Measurements from ENCODE around the gene NCOA1. TPM values are rescaled to one million over a fixed set of nuclear protein-coding genes. Genes with fewer than 3 reads are reported as not detected.
"Not testable (repeated sequence)": the region's sequence is repeated elsewhere in the genome, so short reads cannot be mapped to it uniquely, and the experiment has no call there.

NCOA1 gene
- total RNA-seq, 2 donors from 2014 or later, result 17.1 to 29.1 TPM

DNA sequence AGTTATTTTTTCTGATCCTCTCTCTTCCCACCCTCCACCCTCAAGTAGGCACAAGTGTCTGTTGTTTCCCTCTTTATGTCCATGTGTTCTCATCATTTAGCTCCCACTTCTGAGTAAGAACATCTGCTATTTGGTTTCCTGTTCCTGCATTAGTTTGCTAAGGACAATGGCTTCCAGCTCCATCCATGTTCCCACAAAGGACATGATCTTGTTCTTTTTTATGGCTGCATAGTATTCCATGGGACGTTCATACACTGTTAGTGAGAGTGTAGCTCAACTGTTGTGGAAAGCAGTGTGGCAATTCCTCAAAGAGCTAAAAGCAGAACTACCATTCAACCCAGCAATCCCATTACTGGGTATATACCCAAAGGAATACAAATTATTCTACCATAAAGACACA, 22.6 kb upstream of the NCOA1 start:
- ATAC-seq; H3K36me3 Mint-ChIP-seq; H3K9me3 Mint-ChIP-seq; DNase-seq (ENCODE audit: low spot score in 2 of 2); H3K27ac Mint-ChIP-seq: not testable (repeated sequence)

DNA sequence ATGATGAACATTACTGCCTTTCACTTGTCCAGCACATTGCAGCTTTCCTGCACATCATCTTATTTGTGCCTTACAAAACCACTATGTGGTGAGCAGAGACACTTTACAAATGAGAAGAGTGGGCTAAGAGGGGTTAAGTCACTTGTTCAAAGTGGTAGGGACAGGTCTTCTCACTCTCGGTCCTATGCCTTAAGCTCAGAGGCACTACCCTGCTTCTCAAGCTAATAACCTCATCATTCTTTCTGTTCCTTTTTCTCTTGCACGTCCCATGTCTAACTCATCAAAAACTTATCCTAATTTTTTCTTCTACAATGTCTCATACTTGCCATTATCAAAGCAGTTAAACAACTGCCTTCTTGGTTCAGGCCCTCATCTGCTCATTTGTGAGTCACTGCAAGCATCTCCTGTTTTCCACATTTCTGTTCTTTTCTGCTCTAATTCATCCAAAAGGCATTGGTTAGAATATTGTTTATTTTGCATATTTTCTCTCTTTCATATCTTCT, 21.9 kb upstream of the NCOA1 start:
- Mint-ChIP-seq H3K36me3 (no peaks in the 10 kb centered on the region), H3K9me3 (no peaks in the 10 kb centered on the region), H3K27ac (no peak overlapping the region)
- DNase-seq (ENCODE audit: low spot score in 2 of 2) (no peak), ATAC-seq (no peak)

- DNase-seq (ENCODE audit: low spot score in 2 of 2) (no peak), ATAC-seq (peak in 1 of 2 donors; percentile 37)
- Mint-ChIP-seq H3K9me3 (no peaks in the 10 kb centered on the region), H3K27ac (no peak overlapping the region), H3K36me3 (no peaks in the 10 kb centered on the region)
Observed at GRCh38 chr2:24471662-24472061, 19.4 kb upstream of the NCOA1 start.

DNA sequence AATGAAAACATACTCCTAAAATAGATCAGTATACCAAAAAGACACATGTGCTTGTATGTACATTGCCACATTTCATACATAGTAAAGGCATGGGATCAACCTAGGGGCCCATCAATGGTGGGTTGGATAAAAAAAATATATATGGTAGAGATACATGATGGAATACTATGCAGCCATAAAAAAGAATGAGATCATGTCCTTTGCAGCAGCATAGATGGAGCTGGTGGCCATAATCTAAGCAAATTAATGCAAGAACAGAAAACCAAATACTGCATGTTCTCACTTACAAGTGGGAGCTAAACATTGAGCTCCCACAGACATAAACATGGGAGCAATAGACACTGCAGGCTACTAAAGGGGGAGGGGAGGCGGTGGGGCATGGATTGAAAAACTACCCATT, 18.6 kb upstream of the NCOA1 start:
- Mint-ChIP-seq H3K9me3 (no peaks in the 10 kb centered on the region), H3K27ac (no peak overlapping the region), H3K36me3 (no peaks in the 10 kb centered on the region)
- DNase-seq (ENCODE audit: low spot score in 2 of 2), result no peak
- ATAC-seq, result no peak

DNA sequence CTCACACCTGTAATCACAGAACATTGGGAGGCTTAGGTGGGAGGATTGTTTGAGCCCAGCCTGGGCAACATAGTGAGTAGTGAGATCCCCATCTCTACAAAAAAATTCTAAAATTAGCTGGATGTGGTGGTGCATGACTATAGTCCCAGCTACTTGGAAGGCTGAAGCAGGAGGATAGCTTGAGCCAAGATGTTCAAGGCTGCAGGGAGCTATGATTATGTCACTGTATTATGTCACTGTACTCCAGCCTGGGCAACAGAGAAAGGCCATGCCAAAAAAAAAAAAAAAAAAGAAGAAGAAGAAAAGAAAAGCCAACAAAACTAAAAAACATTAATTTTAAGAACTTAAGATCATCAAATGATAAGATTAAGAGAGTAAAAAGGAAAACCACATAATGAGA, 17.4 kb upstream of the NCOA1 start:
- Mint-ChIP-seq H3K9me3 (no peaks in the 10 kb centered on the region), H3K27ac (no peak overlapping the region), H3K36me3 (no peaks in the 10 kb centered on the region)
- DNase-seq (ENCODE audit: low spot score in 2 of 2), result no peak
- no peak for ATAC-seq

DNA sequence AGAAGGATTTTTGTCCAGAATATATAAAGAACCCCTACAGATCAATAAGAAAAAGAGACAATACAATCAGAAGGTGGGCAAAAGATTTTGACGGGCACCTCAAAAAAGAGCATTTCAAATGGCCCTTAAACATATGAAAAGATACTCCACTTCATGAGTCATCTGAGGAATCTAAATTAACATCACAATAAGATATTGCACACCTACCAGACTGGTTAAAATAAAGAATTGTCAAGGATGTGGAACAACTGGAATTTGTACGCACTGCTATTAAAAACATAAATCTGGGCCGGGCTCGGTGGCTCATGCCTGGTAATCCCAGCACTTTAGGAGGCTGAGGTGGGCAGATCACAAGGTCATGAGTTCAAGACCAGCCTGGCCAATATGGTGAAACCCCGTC, 17.0 kb upstream of the NCOA1 start:
- H3K27ac Mint-ChIP-seq, result no peak overlapping the region
- ATAC-seq (no peak), DNase-seq (ENCODE audit: low spot score in 2 of 2) (no peak)
- no peaks in the 10 kb centered on the region for H3K9me3 Mint-ChIP-seq
- no peaks in the 10 kb centered on the region for H3K36me3 Mint-ChIP-seq

DNA sequence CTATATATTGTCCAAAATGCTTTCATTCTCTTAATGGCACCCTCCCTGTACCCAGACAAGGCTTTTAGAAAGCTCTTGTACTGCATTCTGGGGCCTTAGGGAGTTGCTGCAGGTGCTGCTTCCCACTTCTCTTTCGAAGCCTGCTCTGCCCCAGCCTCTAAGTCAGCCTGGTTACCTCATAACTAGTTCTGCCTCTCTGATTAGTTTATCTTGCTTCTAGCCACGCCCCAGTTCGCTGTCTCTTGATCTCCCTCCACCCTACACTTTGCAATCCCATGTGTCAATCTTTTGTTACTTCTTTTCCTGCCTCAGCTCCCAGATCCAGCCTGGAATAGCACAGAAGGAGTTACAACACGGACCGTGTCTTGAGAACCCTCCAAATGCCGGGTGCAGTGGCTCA, 13.8 kb upstream of the NCOA1 start:
- H3K36me3 Mint-ChIP-seq, result no peaks in the 10 kb centered on the region
- H3K9me3 Mint-ChIP-seq, result peaks cover 0 to 3% of the 10 kb centered on the region in 2 donors
- H3K27ac Mint-ChIP-seq, result no peak overlapping the region
- DNase-seq (ENCODE audit: low spot score in 2 of 2), result no peak
- ATAC-seq, result no peak

GRCh38 chr2:24478243-24478642, 12.8 kb upstream of the NCOA1 start:
- Mint-ChIP-seq H3K27ac (no peak overlapping the region), H3K9me3 (peaks cover 0 to 3% of the 10 kb centered on the region in 2 donors), H3K36me3 (no peaks in the 10 kb centered on the region)
- DNase-seq (ENCODE audit: low spot score in 2 of 2) (no peak), ATAC-seq (no peak)

GRCh38 chr2:24480245-24480644, 10.8 kb upstream of the NCOA1 start:
- Mint-ChIP-seq H3K27ac (no peak overlapping the region), H3K36me3 (peaks cover 0 to 9% of the 10 kb centered on the region in 2 donors), H3K9me3 (peaks cover 0 to 9% of the 10 kb centered on the region in 2 donors)
- DNase-seq (ENCODE audit: low spot score in 2 of 2) (no peak), ATAC-seq (no peak)

GRCh38 chr2:24482251-24482971, 8.6 kb upstream of the NCOA1 start:
- Mint-ChIP-seq H3K9me3 (peaks cover 0 to 9% of the 10 kb centered on the region in 2 donors), H3K27ac (no peak overlapping the region), H3K36me3 (peaks cover 0 to 9% of the 10 kb centered on the region in 2 donors)
- DNase-seq (ENCODE audit: low spot score in 2 of 2) (no peak), ATAC-seq (no peak)

- DNase-seq (ENCODE audit: low spot score in 2 of 2), result no peak
- Mint-ChIP-seq H3K27ac (no peak overlapping the region), H3K36me3 (peaks cover 0 to 9% of the 10 kb centered on the region in 2 donors), H3K9me3 (peaks cover 0 to 9% of the 10 kb centered on the region in 2 donors)
- no peak for ATAC-seq
Observed at GRCh38 chr2:24482972-24483300, 8.1 kb upstream of the NCOA1 start.

- H3K27ac Mint-ChIP-seq; ATAC-seq; H3K9me3 Mint-ChIP-seq; DNase-seq (ENCODE audit: low spot score in 2 of 2); H3K36me3 Mint-ChIP-seq: not testable (repeated sequence)
Observed at GRCh38 chr2:24484677-24485076, 6.4 kb upstream of the NCOA1 start.

DNA sequence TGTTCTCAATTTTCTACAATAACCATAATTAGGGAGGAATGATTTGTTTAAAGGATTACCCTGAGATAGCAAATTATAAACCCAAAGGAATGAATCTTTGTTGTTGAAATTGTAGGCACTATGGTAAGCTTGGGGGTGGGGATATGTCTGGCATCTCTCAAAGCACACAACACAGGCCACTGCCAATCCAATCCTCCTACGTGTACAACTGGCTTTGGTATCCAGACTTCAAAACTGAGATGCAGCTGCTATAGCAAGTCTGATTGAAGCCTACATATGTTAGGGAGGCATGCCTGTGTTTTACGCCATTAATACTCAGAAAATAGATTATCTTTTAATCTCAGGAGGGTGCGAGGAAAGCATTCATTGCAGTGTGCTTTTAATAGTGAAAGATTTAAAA, 5.9 kb upstream of the NCOA1 start:
- H3K9me3 Mint-ChIP-seq, result peaks cover 0 to 7% of the 10 kb centered on the region in 2 donors
- DNase-seq (ENCODE audit: low spot score in 2 of 2) (no peak), ATAC-seq (no peak)
- H3K36me3 Mint-ChIP-seq, result peaks cover 6 to 9% of the 10 kb centered on the region in 2 donors
- H3K27ac Mint-ChIP-seq, result no peak overlapping the region

GRCh38 chr2:24486636-24487205, 4.3 kb upstream of the NCOA1 start:
- no peak overlapping the region for H3K27ac Mint-ChIP-seq
- H3K9me3 Mint-ChIP-seq, result peaks cover 0 to 6% of the 10 kb centered on the region in 2 donors
- DNase-seq (ENCODE audit: low spot score in 2 of 2), result no peak
- no peak for ATAC-seq
- peaks cover 9 to 12% of the 10 kb centered on the region in 2 donors for H3K36me3 Mint-ChIP-seq

DNA sequence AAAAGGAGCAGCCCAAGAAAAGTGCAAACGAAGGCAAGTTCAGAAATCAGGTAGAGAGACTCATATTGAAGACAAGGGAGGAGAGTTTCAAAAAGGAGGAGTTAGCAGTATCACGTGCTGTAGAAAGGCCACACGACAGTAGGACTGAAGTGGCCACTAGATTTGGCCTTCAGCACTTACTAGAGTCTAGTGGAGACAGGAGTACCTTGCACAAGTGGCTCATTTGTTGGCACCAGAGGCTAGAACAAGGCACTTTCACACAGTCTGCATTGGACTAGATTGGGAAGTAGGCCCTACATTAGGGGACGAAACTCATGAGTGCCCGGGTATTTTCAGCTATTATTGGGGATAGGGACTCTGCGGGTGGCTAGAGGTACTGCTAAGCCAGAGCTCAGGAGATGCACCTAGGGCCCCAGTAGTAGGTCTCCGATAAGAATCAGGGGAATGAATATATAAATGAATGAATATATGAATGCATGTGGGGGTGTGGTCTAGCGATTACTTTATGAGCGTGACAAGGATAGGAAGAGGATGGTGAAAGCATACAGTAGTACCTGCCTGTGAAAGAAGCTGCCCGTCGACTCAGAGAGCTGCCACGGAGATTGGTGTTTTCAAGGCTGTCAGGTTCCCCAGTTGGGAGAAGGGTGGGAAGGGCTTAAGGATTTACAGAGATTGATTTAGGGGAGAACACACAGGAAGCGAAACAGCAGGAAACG, 1.4 kb upstream of the NCOA1 start:
- DNase-seq (ENCODE audit: low spot score in 2 of 2) (no peak), ATAC-seq (no peak)
- peaks cover 6 to 12% of the 10 kb centered on the region in 2 donors for H3K36me3 Mint-ChIP-seq
- H3K9me3 Mint-ChIP-seq, result peaks cover 0 to 5% of the 10 kb centered on the region in 2 donors
- H3K27ac Mint-ChIP-seq, result peak overlapping the region; percentile 90 to 96

- H3K36me3 Mint-ChIP-seq, result peaks cover under 1 to 12% of the 10 kb centered on the region in 2 donors
- peak overlapping the region; percentile 90 to 96 for H3K27ac Mint-ChIP-seq
- no peaks in the 10 kb centered on the region for H3K9me3 Mint-ChIP-seq
- ATAC-seq (no peak), DNase-seq (ENCODE audit: low spot score in 2 of 2) (peak in 1 of 2 donors; percentile 16)
Observed at GRCh38 chr2:24490181-24490689, 819 bp upstream of the NCOA1 start.
